ENCODE results near the gene TEAD3.

- TF ChIP-seq REST (IDR thresholded peaks at IDR 0.05; ENCODE audit: borderline replicate concordance) (no peak), CTCF (IDR thresholded peaks at IDR 0.05; ENCODE audit: poor library complexity, severe bottlenecking) (no peak), POLR2AphosphoS5 (IDR thresholded peaks at IDR 0.05) (no peak)
Observed at GRCh38 chr6:35429463-35429862, 67.4 kb downstream of the TEAD3 start.

Measured in neural cell (in vitro differentiated cells).